T-cell (primary cell): ENCODE data around the gene VAT1L. TPM values are rescaled to one million over a fixed set of nuclear protein-coding genes. Genes with fewer than 3 reads are reported as not detected.

ENCODE experiments used
- ATAC-seq, 4 experiments: fragments of 200-7000 bp in 3 of 4; fragments of 150-1000 bp in 1 of 4; cut with Tn5 transposase; replicated peaks in 1 of 4; 1 replicate in 3 of 4; 2 replicates in 1 of 4; pipeline ENCODE4 v1.10.0; 2021; ENCODE audit warnings: moderate library complexity in 3 of 4, mild to moderate bottlenecking in 2 of 4, moderate number of reproducible peaks in 1 of 4
- CTCF ChIA-PET, 2 donors: fragments of 300-600 bp; sonication (Branson Sonifier 250); formaldehyde crosslinking; loops; one replicate each; lab custom pipeline; 2022; ENCODE audit warnings: antibody characterized with exemption in 2 of 2; lab: Charles Lee
- POLR2A ChIA-PET, 2 donors: fragments of 300-600 bp; sonication (Branson Sonifier 250); formaldehyde crosslinking; loops; one replicate each; lab custom pipeline; 2022; ENCODE audit warnings: antibody characterized with exemption in 2 of 2; lab: Charles Lee
- DNase-seq, 35 experiments: peaks; one replicate each; pipeline versions ENCODE4 v3.0.0 to v3.0.0-alpha.2; 2013 to 2023
- H3K27ac ChIP-seq: one replicate; pipeline ENCODE4 v1.5.1; 2013; ENCODE audit warnings: low read length
- H3K27me3 ChIP-seq, 2 experiments: replicated peaks in 1 of 2; 1 replicate in 1 of 2; 2 replicates in 1 of 2; pipeline versions ENCODE4 v1.6.1 to v1.7.0; 2013; ENCODE audit warnings: low read length in 1 of 2, mixed read lengths in 1 of 2; ENCODE audit not compliant: control insufficient read depth in 2 of 2, insufficient read depth in 2 of 2; ENCODE audit errors: extremely low read depth in 1 of 2
- H3K36me3 ChIP-seq, 2 donors: 1 replicate in 1 of 2; 2 replicates in 1 of 2; pipeline versions ENCODE4 v1.6.1 to v1.7.0; 2013; ENCODE audit warnings: low read length in 1 of 2; ENCODE audit not compliant: control insufficient read depth in 2 of 2, insufficient read depth in 1 of 2; ENCODE audit errors: extremely low read depth in 1 of 2
- H3K4me1 ChIP-seq, 2 experiments: 1 replicate in 1 of 2; 2 replicates in 1 of 2; pipeline versions ENCODE4 v1.6.1 to v1.7.0; 2013; ENCODE audit warnings: low read length in 2 of 2, mixed read lengths in 1 of 2; ENCODE audit not compliant: insufficient read depth in 2 of 2, control insufficient read depth in 1 of 2; ENCODE audit errors: extremely low read depth in 1 of 2
- H3K4me3 ChIP-seq, 2 donors: 1 replicate in 1 of 2; 2 replicates in 1 of 2; pipeline versions ENCODE4 v1.5.1 to v1.7.0; 2013; ENCODE audit warnings: mild to moderate bottlenecking in 2 of 2, low read length in 1 of 2, moderate library complexity in 1 of 2; ENCODE audit not compliant: control insufficient read depth in 1 of 2; ENCODE audit errors: extremely low read depth in 1 of 2
- H3K9me3 ChIP-seq: 2 replicates; pipeline ENCODE4 v1.7.0; 2013
- H3K27ac Mint-ChIP-seq, 2 donors: one replicate each; pipeline ENCODE4 v1.8.0; 2020 to 2021; ENCODE audit warnings: mild to moderate bottlenecking in 2 of 2, mixed read lengths in 2 of 2
- H3K27me3 Mint-ChIP-seq, 2 donors: one replicate each; pipeline ENCODE4 v1.8.0; 2021 to 2022; ENCODE audit warnings: mixed read lengths in 2 of 2
- H3K36me3 Mint-ChIP-seq: one replicate; pipeline ENCODE4 v1.8.0; 2021; ENCODE audit warnings: mixed read lengths
- H3K4me1 Mint-ChIP-seq, 3 donors: one replicate each; pipeline ENCODE4 v1.8.0; 2020 to 2022; ENCODE audit warnings: mixed read lengths in 3 of 3, mild to moderate bottlenecking in 1 of 3
- H3K4me3 Mint-ChIP-seq, 3 donors: one replicate each; pipeline ENCODE4 v1.8.0; 2020 to 2022; ENCODE audit warnings: mild to moderate bottlenecking in 3 of 3, mixed read lengths in 3 of 3, moderate library complexity in 3 of 3
- H3K9me3 Mint-ChIP-seq, 3 donors: one replicate each; pipeline ENCODE4 v1.8.0; 2020 to 2022; ENCODE audit warnings: mixed read lengths in 3 of 3
- WGBS: methylation state at CpG from one replicate; pipeline ENCODE4 v1.1.5; 2013; ENCODE audit warnings: missing lambda C conversion rate; ENCODE audit not compliant: insufficient coverage; 5-methylcytosine and 5-hydroxymethylcytosine counted together
- total RNA-seq, 35 experiments: library from RNA in 6 of 35; stranded (reverse) in 6 of 35; fragments of 120-200 nt in 1 of 35; gene quantifications; one replicate each; pipeline versions ENCODE4 v1.2.1 to v1.2.4 and lab custom pipeline; 2013 to 2026

The VAT1L gene
- total RNA-seq, 5 donors from 2014 or later (not counting 1 experiment from before 2014, with no cell fraction given) = 0.10 to 0.12 TPM; not detected in 3

DNA sequence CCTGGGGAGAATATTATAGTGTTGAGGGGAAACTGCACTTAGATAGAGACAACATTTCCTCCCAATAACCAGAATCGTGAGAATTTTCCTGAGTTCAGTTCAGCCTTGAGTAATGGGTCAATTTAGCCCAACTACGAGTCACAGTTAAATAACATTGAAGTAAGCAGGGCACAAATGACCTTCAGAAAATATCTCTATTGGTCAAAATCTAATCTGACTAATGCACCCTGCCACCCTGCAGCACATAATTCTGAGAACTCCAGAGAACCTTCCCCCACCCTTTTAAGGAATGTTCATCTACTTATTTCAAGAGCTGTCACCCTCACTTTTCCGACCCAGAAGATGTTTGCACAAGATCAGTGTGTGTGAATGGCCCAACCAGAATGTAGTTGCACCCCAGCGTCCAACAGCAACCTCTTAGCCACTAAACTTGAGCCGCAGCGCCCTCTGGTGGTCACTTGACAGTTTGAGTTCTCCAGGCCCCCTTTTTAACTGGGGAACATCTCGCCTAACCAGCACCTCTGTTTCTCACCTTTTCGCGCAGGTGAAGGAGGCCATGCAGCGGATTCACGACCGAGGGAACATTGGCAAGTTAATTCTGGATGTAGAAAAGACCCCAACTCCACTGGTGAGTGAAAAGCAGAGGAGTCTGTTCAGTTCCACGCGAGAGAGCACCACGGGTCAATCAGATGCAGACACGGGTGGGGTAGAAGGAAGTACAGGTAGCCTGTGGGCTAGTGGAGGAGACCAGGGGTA lies 183.1 kb downstream of the VAT1L start:
- Mint-ChIP-seq H3K4me3 (no peak overlapping the region), H3K9me3 (no peaks in the 10 kb centered on the region), H3K4me1 (no peaks in the 10 kb centered on the region), H3K27ac (no peak overlapping the region), H3K27me3 (peaks cover 11 to 13% of the 10 kb centered on the region in 2 donors), H3K36me3 (no peaks in the 10 kb centered on the region)
- ATAC-seq (peak in 2 of 4 experiments; percentile 43 to 46), DNase-seq (peak; percentile 16 to 80 (median 60))
- no peaks in the 10 kb centered on the region for H3K9me3 ChIP-seq
- POLR2A ChIA-PET = no interaction called here
- peaks cover 0 to 19% of the 10 kb centered on the region in 2 experiments for H3K27me3 ChIP-seq
- H3K27ac ChIP-seq = no peak overlapping the region
- CTCF ChIA-PET = interaction anchor here (0.7 to 2.9 kb wide), 4 partner anchors 16 to 301 kb away, joined by 3 to 16 read pairs (median 7); no protein-coding TSS in a partner anchor
- H3K4me3 ChIP-seq = no peak overlapping the region
- 43% methylated on average over 8 of the region's 16 CpGs for WGBS
- H3K36me3 ChIP-seq = no peaks in the 10 kb centered on the region
- no peaks in the 10 kb centered on the region for H3K4me1 ChIP-seq

DNA sequence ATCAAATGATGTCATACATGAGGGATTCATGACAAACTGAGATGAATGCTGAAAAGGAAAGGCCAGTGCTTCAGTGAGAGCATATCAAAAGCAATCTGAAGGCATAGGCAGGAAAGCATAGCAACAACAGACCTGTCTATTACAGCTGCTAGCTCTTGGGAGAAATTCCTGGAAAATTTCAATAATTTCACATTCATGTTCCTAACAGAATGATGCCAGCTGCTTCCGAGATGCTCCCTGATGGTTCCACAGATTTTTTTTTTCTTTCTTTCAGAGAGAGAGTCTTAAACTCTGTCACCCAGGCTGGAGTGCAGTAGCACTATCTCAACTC lies 183.7 kb downstream of the VAT1L start:
- Mint-ChIP-seq H3K36me3 (no peaks in the 10 kb centered on the region), H3K27ac (no peak overlapping the region), H3K9me3 (no peaks in the 10 kb centered on the region), H3K4me1 (no peaks in the 10 kb centered on the region), H3K4me3 (no peak overlapping the region), H3K27me3 (peaks cover 9 to 13% of the 10 kb centered on the region in 2 donors)
- Histone ChIP-seq H3K4me3 (no peak overlapping the region), H3K27ac (no peak overlapping the region), H3K9me3 (no peaks in the 10 kb centered on the region), H3K27me3 (peaks cover 0 to 21% of the 10 kb centered on the region in 2 experiments), H3K36me3 (no peaks in the 10 kb centered on the region), H3K4me1 (no peaks in the 10 kb centered on the region)
- CTCF ChIA-PET = interaction anchor here (0.7 to 2.9 kb wide), 3 partner anchors 16 to 302 kb away, joined by 3 to 11 read pairs (median 3); no protein-coding TSS in a partner anchor
- no CpG with 5 or more reads among the region's 1 CpG for WGBS
- POLR2A ChIA-PET = no interaction called here
- no peak for DNase-seq
- ATAC-seq = no peak

DNA sequence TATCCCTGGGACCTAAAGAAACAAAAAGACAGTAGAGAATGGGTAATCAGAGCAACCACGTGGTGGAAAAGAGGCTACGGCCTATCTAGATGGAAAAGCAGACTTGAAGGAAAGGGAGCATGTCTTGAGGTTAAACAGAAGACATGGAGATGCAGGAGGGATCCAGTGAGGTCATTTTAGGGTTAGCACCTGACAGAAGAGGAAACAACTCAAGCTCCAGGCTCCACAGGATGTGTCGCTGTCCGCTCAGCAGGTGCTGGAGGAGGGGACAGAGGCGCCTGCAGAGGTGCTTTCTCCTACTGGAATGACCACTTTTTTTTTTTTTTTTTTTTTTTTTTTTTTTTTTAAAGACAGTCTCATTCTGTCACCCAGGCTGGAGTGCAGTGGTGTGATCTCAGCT lies 186.5 kb downstream of the VAT1L start:
- ChIA-PET POLR2A (no interaction called here), CTCF (interaction anchor here in 1 of 2 donors (0.6 kb wide), 1 partner anchor 36 kb away, joined by 3 read pairs; no protein-coding TSS in a partner anchor)
- no peak overlapping the region for H3K4me3 Mint-ChIP-seq
- peaks cover 13 to 17% of the 10 kb centered on the region in 2 donors for H3K27me3 Mint-ChIP-seq
- ATAC-seq (no peak), DNase-seq (no peak)
- WGBS = 45% methylated on average over 2 of the region's 5 CpGs
- Histone ChIP-seq H3K9me3 (no peaks in the 10 kb centered on the region), H3K36me3 (no peaks in the 10 kb centered on the region), H3K27ac (no peak overlapping the region), H3K4me3 (no peak overlapping the region), H3K4me1 (no peaks in the 10 kb centered on the region), H3K27me3 (peaks cover 0 to 22% of the 10 kb centered on the region in 2 experiments)
- no peaks in the 10 kb centered on the region for H3K9me3 Mint-ChIP-seq
- no peaks in the 10 kb centered on the region for H3K36me3 Mint-ChIP-seq
- H3K4me1 Mint-ChIP-seq = no peaks in the 10 kb centered on the region
- no peak overlapping the region for H3K27ac Mint-ChIP-seq

DNA sequence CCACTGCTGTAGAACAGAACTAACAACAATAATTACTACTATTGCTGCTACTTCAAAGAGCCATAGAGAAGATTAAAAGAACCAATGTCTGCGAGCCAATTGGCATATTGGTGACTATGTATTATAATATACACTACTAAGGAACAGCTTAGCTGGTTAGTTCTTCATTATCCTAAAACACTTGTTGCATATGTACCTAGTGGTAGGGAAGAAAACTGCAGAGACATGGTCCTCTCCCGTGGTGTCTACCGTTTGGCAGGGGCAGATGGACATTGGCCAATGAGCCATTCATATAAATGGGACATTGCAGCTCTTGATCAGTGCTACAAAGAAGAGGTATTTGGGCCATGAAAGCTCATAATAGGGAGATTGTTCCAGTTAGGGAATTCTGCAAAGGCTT lies 187.6 kb downstream of the VAT1L start:
- peaks cover 0 to 22% of the 10 kb centered on the region in 2 experiments for H3K27me3 ChIP-seq
- H3K9me3 Mint-ChIP-seq = no peaks in the 10 kb centered on the region
- no peak overlapping the region for H3K27ac ChIP-seq
- no peaks in the 10 kb centered on the region for H3K9me3 ChIP-seq
- 94% methylated on average over 2 of the region's 3 CpGs for WGBS
- no peak overlapping the region for H3K27ac Mint-ChIP-seq
- no peak overlapping the region for H3K4me3 ChIP-seq
- H3K36me3 ChIP-seq = no peaks in the 10 kb centered on the region
- POLR2A ChIA-PET = no interaction called here
- H3K36me3 Mint-ChIP-seq = no peaks in the 10 kb centered on the region
- no peaks in the 10 kb centered on the region for H3K4me1 ChIP-seq
- H3K4me3 Mint-ChIP-seq = no peak overlapping the region
- H3K27me3 Mint-ChIP-seq = peaks cover 13 to 17% of the 10 kb centered on the region in 2 donors
- H3K4me1 Mint-ChIP-seq = no peaks in the 10 kb centered on the region
- DNase-seq = no peak
- ATAC-seq = no peak
- CTCF ChIA-PET = interaction anchor here in 1 of 2 donors (0.6 kb wide), 1 partner anchor 50 kb away, joined by 3 read pairs; no protein-coding TSS in a partner anchor

DNA sequence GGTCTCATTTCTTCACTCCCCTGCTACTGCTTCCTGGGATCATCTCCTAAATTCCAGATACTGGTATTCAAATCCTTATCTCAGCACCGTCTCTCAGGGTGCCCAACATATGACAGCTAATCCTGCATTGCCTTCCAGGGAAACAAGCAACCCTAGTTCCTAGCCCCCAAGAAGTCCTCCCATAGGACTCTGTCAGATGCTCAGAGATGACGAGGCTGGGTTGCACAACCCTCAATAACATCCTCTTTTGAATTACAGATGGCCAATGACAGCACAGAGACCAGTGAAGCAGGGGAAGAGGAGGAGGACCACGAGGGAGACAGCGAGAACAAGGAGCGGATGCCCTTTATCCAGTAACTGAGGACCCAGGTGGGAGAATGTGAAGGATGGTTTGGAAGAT lies 189.0 kb downstream of the VAT1L start:
- Histone ChIP-seq H3K4me3 (no peak overlapping the region), H3K36me3 (no peaks in the 10 kb centered on the region), H3K9me3 (no peaks in the 10 kb centered on the region), H3K4me1 (no peaks in the 10 kb centered on the region), H3K27ac (no peak overlapping the region), H3K27me3 (peaks cover 0 to 16% of the 10 kb centered on the region in 2 experiments)
- Mint-ChIP-seq H3K27me3 (peaks cover 7 to 14% of the 10 kb centered on the region in 2 donors), H3K27ac (no peak overlapping the region), H3K9me3 (no peaks in the 10 kb centered on the region), H3K4me1 (no peaks in the 10 kb centered on the region), H3K36me3 (no peaks in the 10 kb centered on the region), H3K4me3 (no peak overlapping the region)
- DNase-seq (no peak), ATAC-seq (no peak)
- ChIA-PET POLR2A (no interaction called here), CTCF (interaction anchor here in 1 of 2 donors (0.7 kb wide), 1 partner anchor 374 kb away, joined by 3 read pairs; no protein-coding TSS in a partner anchor)
- 61% methylated on average over 4 of the region's 5 CpGs for WGBS

DNA sequence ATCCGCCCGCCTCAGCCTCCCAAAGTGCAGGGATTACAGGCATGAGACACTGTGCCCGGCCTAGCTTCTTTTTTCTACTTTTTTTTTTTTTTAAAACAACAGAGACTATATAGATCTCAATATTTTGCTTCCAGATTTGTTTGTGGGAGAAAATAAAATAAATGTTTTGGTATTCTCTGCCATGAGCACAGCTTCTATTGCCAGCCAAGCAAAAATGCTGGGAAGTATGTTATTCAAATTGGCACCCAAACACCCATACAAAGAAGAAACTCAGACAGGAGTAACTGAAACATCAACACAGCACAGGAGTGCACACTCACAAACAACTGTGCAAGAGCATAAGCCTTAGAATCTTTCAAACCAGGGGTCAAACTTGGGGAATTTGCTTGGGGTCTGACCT lies 196.7 kb downstream of the VAT1L start:
- DNase-seq (no peak), ATAC-seq (no peak)
- Histone ChIP-seq H3K4me1 (no peaks in the 10 kb centered on the region), H3K27me3 (no peaks in the 10 kb centered on the region), H3K9me3 (no peaks in the 10 kb centered on the region), H3K4me3 (no peak overlapping the region), H3K36me3 (no peaks in the 10 kb centered on the region), H3K27ac (no peak overlapping the region)
- no peak overlapping the region for H3K4me3 Mint-ChIP-seq
- no peaks in the 10 kb centered on the region for H3K4me1 Mint-ChIP-seq
- no peaks in the 10 kb centered on the region for H3K9me3 Mint-ChIP-seq
- peaks cover 0 to 14% of the 10 kb centered on the region in 2 donors for H3K27me3 Mint-ChIP-seq
- ChIA-PET POLR2A (no interaction called here), CTCF (interaction anchor here in 1 of 2 donors (0.6 kb wide), 1 partner anchor 1529 kb away, joined by 3 read pairs; no protein-coding TSS in a partner anchor)
- H3K27ac Mint-ChIP-seq = no peak overlapping the region
- no peaks in the 10 kb centered on the region for H3K36me3 Mint-ChIP-seq
- WGBS = no CpG with 5 or more reads among the region's 3 CpGs
